SK-N-MC (cell line): ENCODE results near the gene EIF6.

ENCODE experiments used
- EZH2 ChIP-seq: fragments of 200-600 bp; sonication (generic); IDR thresholded peaks from one replicate; pipeline ENCODE4 v1.6.1; 2017; ENCODE audit warnings: antibody characterized with exemption
- FOXP2 ChIP-seq: optimal IDR thresholded peaks from 2 replicates; pipeline ENCODE3; 2011; ENCODE audit warnings: mild to moderate bottlenecking, moderate library complexity; ENCODE audit not compliant: insufficient read depth; ENCODE audit errors: extremely low read length, control extremely low read depth
- POLR2AphosphoS5 ChIP-seq: IDR thresholded peaks from 2 replicates; pipeline ENCODE4 v1.6.1; 2012; ENCODE audit warnings: mild to moderate bottlenecking, low read depth, low read length, borderline replicate concordance

GRCh38 chr20:35275741-35276251, 8.8 kb downstream of the EIF6 start:
- TF ChIP-seq POLR2AphosphoS5 (no peak), EZH2 (no peak), FOXP2 (no peak)
